ENCODE measurements around the gene LCNL1. TPM values are rescaled to one million over a fixed set of nuclear protein-coding genes. Genes with fewer than 3 reads are reported as not detected.
A peak's percentile ranks its signal among the peaks of the same experiment; 100 is the strongest.

The LCNL1 gene
- total and polyA plus RNA-seq, 5 donors from 2014 or later: not detected

GRCh38 chr9:137027369-137028262 lies 44.8 kb downstream of the LCNL1 start, which contains the start of gene ABCA2:
Gene ABCA2, minus strand, starts transcription at chr9:137028237. Its CDS starts 97 bp downstream, at chr9:137028140.
- peak within 1 kb of the TSS; percentile 74 for H3K27ac ChIP-seq (ENCODE audit: insufficient read depth, low read length, poor library complexity, severe bottlenecking)
- peak within 1 kb of the TSS; percentile 72 for H3K4me3 ChIP-seq (ENCODE audit: low read depth, low read length)
- DNase-seq: no peak

GRCh38 chr9:137028263-137029057 lies 45.7 kb downstream of the LCNL1 start:
- Histone ChIP-seq H3K27me3 (ENCODE audit: control insufficient read depth, insufficient read depth, low read length) (no peaks in the 10 kb centered on the region), H3K36me3 (ENCODE audit: control insufficient read depth, insufficient read depth, low read length) (no peaks in the 10 kb centered on the region), H3K4me3 (ENCODE audit: low read depth, low read length) (peak overlapping the region; percentile 72), H3K27ac (ENCODE audit: insufficient read depth, low read length, poor library complexity, severe bottlenecking) (peak overlapping the region; percentile 74), H3K4me1 (ENCODE audit: control insufficient read depth, insufficient read depth, low read length, poor library complexity, severe bottlenecking) (peaks cover 69% of the 10 kb centered on the region), H3K9me3 (ENCODE audit: control insufficient read depth in 2 of 2, low read length in 2 of 2) (no peaks in the 10 kb centered on the region)
- Mint-ChIP-seq H3K27ac (peak overlapping the region in 1 of 3 donors; percentile 25), H3K4me1 (peaks cover 0 to 49% (median 18%) of the 10 kb centered on the region in 4 donors), H3K9me3 (no peaks in the 10 kb centered on the region), H3K27me3 (no peaks in the 10 kb centered on the region), H3K36me3 (no peaks in the 10 kb centered on the region), H3K4me3 (peak overlapping the region; percentile 88 to 97 (median 92))
- ATAC-seq (ENCODE audit: low read depth in 2 of 2): peak; percentile 64 to 70
- DNase-seq: peak; percentile 63 to 75 (median 70)

More at GRCh38 chr9:137027369-137028262, 44.8 kb downstream of the LCNL1 start, which contains the start of gene ABCA2:
- Histone ChIP-seq H3K36me3 (ENCODE audit: control insufficient read depth, insufficient read depth, low read length) (no peaks in the 10 kb centered on the region), H3K27me3 (ENCODE audit: control insufficient read depth, insufficient read depth, low read length) (no peaks in the 10 kb centered on the region), H3K4me1 (ENCODE audit: control insufficient read depth, insufficient read depth, low read length, poor library complexity, severe bottlenecking) (peaks cover 61% of the 10 kb centered on the region), H3K9me3 (ENCODE audit: control insufficient read depth in 2 of 2, low read length in 2 of 2) (no peaks in the 10 kb centered on the region)
- Mint-ChIP-seq H3K27ac (peak within 1 kb of the TSS; percentile 69 to 95 (median 79)), H3K4me3 (peak within 1 kb of the TSS; percentile 88 to 97 (median 92)), H3K9me3 (no peaks in the 10 kb centered on the region), H3K4me1 (peaks cover 0 to 43% (median 13%) of the 10 kb centered on the region in 4 donors), H3K27me3 (no peaks in the 10 kb centered on the region), H3K36me3 (no peaks in the 10 kb centered on the region)
- ATAC-seq (ENCODE audit: low read depth in 2 of 2): no peak

GRCh38 chr9:137029058-137029936 lies 46.5 kb downstream of the LCNL1 start:
- Histone ChIP-seq H3K9me3 (ENCODE audit: control insufficient read depth in 2 of 2, low read length in 2 of 2) (no peaks in the 10 kb centered on the region), H3K4me3 (ENCODE audit: low read depth, low read length) (peak overlapping the region; percentile 72), H3K4me1 (ENCODE audit: control insufficient read depth, insufficient read depth, low read length, poor library complexity, severe bottlenecking) (peaks cover 74% of the 10 kb centered on the region), H3K27me3 (ENCODE audit: control insufficient read depth, insufficient read depth, low read length) (no peaks in the 10 kb centered on the region), H3K27ac (ENCODE audit: insufficient read depth, low read length, poor library complexity, severe bottlenecking) (peak overlapping the region; percentile 74), H3K36me3 (ENCODE audit: control insufficient read depth, insufficient read depth, low read length) (no peaks in the 10 kb centered on the region)
- Mint-ChIP-seq H3K27me3 (no peaks in the 10 kb centered on the region), H3K4me3 (peak overlapping the region; percentile 88 to 97 (median 92)), H3K9me3 (no peaks in the 10 kb centered on the region), H3K36me3 (no peaks in the 10 kb centered on the region), H3K27ac (peak overlapping the region in 2 of 3 donors; percentile 68 to 76), H3K4me1 (peaks cover 0 to 53% (median 20%) of the 10 kb centered on the region in 4 donors)
- DNase-seq (peak; percentile 60 to 71 (median 62)), ATAC-seq (ENCODE audit: low read depth in 2 of 2) (peak; percentile 14 to 18)

- Histone ChIP-seq H3K9me3 (ENCODE audit: control insufficient read depth in 2 of 2, low read length in 2 of 2) (no peaks in the 10 kb centered on the region), H3K4me1 (ENCODE audit: control insufficient read depth, insufficient read depth, low read length, poor library complexity, severe bottlenecking) (peaks cover 82% of the 10 kb centered on the region), H3K27me3 (ENCODE audit: control insufficient read depth, insufficient read depth, low read length) (no peaks in the 10 kb centered on the region), H3K36me3 (ENCODE audit: control insufficient read depth, insufficient read depth, low read length) (no peaks in the 10 kb centered on the region), H3K27ac (ENCODE audit: insufficient read depth, low read length, poor library complexity, severe bottlenecking) (peak overlapping the region; percentile 74), H3K4me3 (ENCODE audit: low read depth, low read length) (peak overlapping the region; percentile 72)
- ATAC-seq (ENCODE audit: low read depth in 2 of 2): no peak
- H3K9me3 Mint-ChIP-seq: no peaks in the 10 kb centered on the region
- peaks cover 0 to 58% (median 24%) of the 10 kb centered on the region in 4 donors for H3K4me1 Mint-ChIP-seq
- no peaks in the 10 kb centered on the region for H3K36me3 Mint-ChIP-seq
- H3K27me3 Mint-ChIP-seq: no peaks in the 10 kb centered on the region
- peak overlapping the region; percentile 88 to 97 (median 92) for H3K4me3 Mint-ChIP-seq
- H3K27ac Mint-ChIP-seq: peak overlapping the region in 2 of 3 donors; percentile 68 to 76
- peak in 1 of 3 donors; percentile 32 for DNase-seq
Measured at GRCh38 chr9:137030006-137030405, 47.2 kb downstream of the LCNL1 start.

GRCh38 chr9:137030538-137031527 lies 48.0 kb downstream of the LCNL1 start:
- peaks cover 85% of the 10 kb centered on the region for H3K4me1 ChIP-seq (ENCODE audit: control insufficient read depth, insufficient read depth, low read length, poor library complexity, severe bottlenecking)

GRCh38 chr9:137031904-137032640 lies 49.3 kb downstream of the LCNL1 start, which contains the start of gene FUT7:
Gene FUT7, minus strand, starts transcription at chr9:137032088. Its CDS starts 97 bp downstream, at chr9:137031991.
- Histone ChIP-seq H3K4me1 (ENCODE audit: control insufficient read depth, insufficient read depth, low read length, poor library complexity, severe bottlenecking) (peaks cover 74% of the 10 kb centered on the region), H3K27me3 (ENCODE audit: control insufficient read depth, insufficient read depth, low read length) (no peaks in the 10 kb centered on the region), H3K4me3 (ENCODE audit: low read depth, low read length) (peak within 1 kb of the TSS; percentile 72), H3K36me3 (ENCODE audit: control insufficient read depth, insufficient read depth, low read length) (no peaks in the 10 kb centered on the region), H3K27ac (ENCODE audit: insufficient read depth, low read length, poor library complexity, severe bottlenecking) (peak within 1 kb of the TSS; percentile 74), H3K9me3 (ENCODE audit: control insufficient read depth in 2 of 2, low read length in 2 of 2) (no peaks in the 10 kb centered on the region)
- DNase-seq (peak in 1 of 3 donors; percentile 56), ATAC-seq (ENCODE audit: low read depth in 2 of 2) (no peak)
- H3K4me3 Mint-ChIP-seq: peak within 1 kb of the TSS; percentile 89 to 97 (median 94)
- peaks cover 0 to 55% (median 23%) of the 10 kb centered on the region in 4 donors for H3K4me1 Mint-ChIP-seq
- H3K9me3 Mint-ChIP-seq: no peaks in the 10 kb centered on the region
- H3K27me3 Mint-ChIP-seq: no peaks in the 10 kb centered on the region
- H3K27ac Mint-ChIP-seq: peak within 1 kb of the TSS; percentile 68 to 97 (median 83)
- H3K36me3 Mint-ChIP-seq: no peaks in the 10 kb centered on the region

More at GRCh38 chr9:137030538-137031527, 48.0 kb downstream of the LCNL1 start:
- Mint-ChIP-seq H3K4me3 (peak overlapping the region; percentile 88 to 97 (median 92)), H3K4me1 (peaks cover 0 to 62% (median 26%) of the 10 kb centered on the region in 4 donors), H3K36me3 (no peaks in the 10 kb centered on the region), H3K9me3 (no peaks in the 10 kb centered on the region), H3K27ac (peak overlapping the region; percentile 41 to 76 (median 55)), H3K27me3 (no peaks in the 10 kb centered on the region)
- DNase-seq (peak in 1 of 3 donors; percentile 77), ATAC-seq (ENCODE audit: low read depth in 2 of 2) (no peak)
- Histone ChIP-seq H3K27me3 (ENCODE audit: control insufficient read depth, insufficient read depth, low read length) (no peaks in the 10 kb centered on the region), H3K27ac (ENCODE audit: insufficient read depth, low read length, poor library complexity, severe bottlenecking) (peak overlapping the region; percentile 74), H3K36me3 (ENCODE audit: control insufficient read depth, insufficient read depth, low read length) (no peaks in the 10 kb centered on the region), H3K4me3 (ENCODE audit: low read depth, low read length) (peak overlapping the region; percentile 72), H3K9me3 (ENCODE audit: control insufficient read depth in 2 of 2, low read length in 2 of 2) (no peaks in the 10 kb centered on the region)
